Activated naive CD8-positive, alpha-beta T cell treated with anti-CD3 and anti-CD28 coated beads, Interleukin-2, amount 50 U/mL, for 16 hours (primary cell): Measurements from ENCODE around the gene HOXD8.

Experiments used
- DNase-seq: peaks from one replicate; pipeline ENCODE4 v3.0.0-alpha.2; 2020; ENCODE audit warnings: low read depth, low spot score

HOXD8 gene

DNA sequence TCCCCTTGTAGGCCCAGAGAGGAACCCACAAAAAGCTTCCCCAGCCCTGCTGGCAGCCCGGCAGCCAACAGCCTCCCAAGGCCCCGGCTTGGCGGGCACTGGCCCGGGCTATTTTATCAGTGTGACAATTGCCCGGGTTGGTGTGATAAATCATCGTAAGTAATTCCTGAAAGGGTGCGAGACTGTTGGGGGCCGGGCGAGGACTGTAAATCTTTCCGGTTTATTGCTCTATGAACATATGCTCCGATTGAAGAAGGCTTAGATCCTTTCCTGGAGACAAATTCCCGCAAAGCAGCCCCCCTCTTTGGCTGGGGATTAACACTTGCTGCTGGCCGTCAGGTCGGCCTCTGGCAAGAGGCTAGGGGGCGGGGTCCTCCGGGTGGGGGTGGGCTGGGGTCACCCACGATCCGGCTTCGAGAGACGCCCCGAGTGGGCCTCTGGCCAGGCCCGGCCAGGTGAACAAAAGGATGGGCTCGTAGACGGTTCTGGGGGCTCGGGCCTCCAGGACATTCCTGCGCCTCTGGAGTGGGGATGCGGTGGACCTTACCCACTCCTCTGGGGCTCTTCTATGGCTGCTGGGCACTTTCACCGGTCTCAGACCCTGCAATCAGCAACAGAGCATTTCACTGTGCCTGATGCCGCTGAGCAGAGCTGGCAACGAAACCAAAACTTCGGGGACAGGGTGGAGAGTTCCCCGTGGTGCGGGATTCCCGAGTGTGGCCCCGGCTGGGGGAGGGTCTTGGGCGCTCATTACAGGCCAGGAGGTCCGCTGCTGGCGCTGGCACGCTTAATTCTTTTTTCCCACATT is 29.6 kb downstream of the HOXD8 start:
- no peak for DNase-seq

DNA sequence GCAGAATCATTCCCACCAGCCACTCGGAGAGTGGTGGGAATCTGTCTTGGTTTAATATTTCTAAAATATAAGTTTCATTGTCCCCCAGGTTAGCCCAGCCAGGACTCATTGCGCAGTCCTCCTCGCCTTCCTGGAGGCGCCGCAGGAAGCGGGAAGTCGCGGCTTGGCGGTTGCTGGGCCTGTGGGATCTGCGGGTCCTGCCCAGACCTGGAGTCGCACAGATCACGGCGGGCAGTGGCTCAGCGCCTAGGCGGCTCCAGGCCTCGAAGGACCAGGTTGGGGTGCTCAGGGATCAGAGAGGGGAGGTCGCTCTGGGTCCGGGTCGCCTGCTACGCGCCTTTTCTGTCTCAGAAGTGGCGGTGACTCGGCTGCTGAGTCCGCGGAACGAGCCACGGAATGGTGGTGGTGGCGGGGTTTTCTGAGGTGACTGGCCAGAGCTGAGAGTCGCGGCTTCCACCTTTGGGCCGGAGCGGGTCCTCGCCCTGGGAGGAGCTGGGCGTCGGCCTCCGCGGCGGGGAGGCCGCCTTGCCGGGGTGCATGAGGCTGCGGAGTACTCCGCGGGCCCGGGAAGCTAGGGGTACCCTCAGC is 30.3 kb downstream of the HOXD8 start:
- DNase-seq, result no peak

DNA sequence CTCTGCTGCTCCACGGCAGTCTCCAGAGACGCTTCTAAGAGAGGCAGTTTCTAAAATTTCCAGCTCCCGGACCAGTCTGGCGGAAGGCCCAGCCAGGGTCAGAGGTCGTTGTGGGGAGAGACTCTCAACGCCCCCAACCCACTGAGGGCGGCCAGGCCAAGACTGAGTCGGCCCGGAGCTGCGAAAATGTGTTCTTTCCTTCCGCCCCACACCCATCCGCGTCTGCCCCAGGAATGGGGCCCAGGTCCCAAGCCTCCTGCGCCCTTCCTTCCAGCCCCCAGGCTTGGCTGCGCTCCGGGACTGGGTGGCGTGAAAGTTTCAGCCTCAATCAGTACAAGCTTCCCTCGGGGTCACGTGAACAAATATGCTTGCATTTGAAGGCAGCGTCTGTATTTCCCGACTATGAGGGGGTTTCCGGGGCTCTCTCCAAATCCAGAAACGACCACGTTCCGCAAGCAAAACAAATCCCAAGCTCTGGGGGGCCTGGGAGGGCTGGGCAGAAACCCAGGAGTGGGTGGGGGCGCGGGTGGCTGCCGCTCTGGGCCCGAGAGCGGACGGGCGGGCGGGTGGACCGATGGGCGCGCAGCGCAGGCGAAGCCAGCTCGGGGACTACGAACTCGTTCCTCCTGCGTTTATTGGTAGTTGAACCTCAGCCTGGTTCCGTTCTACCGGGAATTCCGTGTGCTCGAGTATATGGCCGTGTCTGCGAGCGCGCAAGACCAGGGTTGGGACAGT is 30.9 kb downstream of the HOXD8 start:
- no peak for DNase-seq

DNA sequence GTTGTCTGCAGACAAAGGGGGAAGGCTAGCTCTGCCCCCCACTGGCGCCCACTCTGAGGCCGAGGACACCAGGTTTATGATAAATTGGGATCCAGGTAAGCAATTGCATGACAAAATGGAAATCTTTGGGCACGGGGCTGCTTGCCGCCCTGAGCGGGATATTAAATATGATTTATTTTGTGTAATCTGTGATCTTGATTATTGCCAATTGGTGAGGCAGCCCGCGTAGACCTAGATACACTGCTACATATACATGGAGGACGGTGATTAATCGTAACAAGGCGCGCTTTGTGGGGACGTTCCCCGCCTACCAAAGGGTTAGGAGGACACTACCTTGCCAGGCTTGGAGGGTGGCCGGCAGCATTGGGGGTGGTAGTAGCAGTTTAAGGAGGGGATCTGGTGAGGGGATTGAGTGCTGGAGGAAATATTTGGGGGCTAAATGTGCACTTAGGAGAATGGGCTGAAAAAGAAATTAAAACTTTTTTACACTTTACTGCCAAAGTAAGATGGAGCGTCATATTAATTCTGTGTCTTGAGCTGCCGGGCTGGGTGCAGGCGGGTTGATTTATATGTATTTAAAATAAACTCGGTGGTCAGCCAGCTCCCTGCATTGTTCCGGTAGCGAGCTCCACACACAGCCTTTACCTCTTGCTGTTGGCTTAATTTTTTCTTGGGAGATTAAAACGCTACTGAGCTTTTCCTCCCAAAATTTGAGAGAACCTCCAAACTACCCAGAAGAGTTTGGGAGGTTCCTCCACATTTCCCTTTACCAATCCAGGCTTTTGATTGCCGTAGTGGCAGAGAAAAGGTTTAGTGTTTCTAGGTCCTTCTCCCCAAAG is 31.7 kb downstream of the HOXD8 start:
- DNase-seq, result no peak

DNA sequence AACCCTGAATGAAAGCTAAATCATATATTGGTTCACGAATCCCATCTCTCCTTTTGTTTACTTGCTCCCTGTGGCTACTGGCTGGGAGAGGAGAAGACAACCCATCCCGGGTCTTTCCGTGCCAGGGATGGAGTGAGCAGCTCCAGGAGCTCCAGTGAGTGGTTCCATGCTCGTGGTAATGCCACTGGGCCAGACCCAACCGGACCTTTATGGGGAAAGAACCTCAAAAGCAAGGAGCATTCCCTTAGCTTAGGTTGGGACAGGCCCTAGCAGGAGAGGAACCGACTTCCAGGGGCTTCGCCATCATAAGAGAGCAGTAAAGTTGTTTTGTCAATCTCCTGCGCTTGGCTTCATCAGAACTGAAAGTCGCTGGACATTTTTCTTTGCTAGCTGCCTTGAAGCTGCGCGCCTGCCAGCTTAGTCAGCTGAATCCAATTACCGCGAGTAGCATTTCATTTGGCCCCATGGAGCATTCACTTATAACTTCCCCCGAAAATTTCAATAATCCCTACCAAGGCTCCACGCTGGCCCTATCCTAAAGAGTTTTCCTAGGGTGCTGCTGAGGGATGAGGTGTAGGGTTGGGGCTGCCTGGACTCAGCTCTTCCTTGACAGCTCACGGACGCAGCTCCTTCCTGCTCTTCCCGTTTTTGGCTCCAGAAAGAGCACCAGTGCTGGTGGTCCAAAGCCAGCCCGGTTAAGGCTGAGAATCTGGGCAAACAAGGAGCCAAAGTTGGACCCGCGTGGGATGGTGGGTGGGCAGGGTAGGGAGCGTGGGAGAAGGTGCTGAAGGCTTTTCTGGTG is 32.5 kb downstream of the HOXD8 start:
- DNase-seq, result no peak

DNA sequence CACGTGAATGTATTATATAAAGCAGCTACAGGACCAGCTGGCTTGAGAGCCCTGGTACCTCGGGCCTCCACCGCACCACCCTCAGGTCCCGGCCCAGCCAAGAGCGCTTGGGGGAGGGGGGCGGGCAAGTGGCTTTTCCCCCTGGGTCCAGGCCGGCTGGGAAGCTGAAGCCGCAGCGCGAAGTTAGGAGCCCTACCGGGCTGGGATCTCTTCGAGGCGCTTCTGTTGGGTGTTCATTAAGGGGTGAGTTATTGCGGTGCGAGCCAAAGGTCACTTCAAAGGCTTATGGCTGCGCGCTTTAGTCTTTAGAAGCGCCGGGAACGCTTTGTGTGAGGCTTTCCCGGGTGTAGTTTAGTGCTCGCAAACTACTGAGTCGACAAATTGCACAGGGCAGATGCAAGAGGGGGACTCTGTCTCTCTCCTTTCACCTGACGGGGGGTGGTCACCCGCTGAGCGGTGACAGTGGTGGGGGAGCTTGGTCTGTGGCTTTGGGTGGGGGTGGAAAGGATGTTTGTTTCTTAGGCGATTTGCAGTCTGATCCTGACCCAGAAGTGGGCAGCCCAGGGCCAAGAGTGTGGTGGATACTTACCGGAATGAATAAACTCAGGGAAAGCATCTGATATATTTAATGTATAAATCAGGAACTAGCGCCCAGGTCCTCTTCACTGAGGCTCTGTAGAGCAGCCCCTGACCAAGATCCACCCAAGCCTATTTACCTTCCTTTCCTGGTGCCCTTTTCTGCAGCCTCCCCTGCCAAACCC is 33.6 kb downstream of the HOXD8 start:
- no peak for DNase-seq

DNA sequence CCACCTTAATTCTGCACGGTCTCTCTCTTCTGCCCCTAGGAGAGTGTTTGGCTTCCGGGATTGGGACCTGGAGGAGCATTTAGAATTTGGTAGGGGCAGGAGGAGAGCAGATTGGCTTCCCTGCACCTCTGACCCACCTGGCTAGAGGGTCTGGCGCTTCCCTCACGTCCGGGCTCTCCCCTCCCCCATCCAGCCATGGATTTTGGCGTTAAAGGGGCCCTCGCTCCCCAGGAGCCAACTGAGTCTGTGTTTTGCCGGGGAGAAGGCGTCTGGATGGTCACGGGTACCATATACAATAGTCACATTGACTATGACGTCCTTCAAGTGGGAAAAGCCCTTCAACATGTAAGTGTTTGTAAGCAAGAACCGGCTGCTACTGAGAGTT is 34.2 kb downstream of the HOXD8 start:
- DNase-seq, result no peak

DNA sequence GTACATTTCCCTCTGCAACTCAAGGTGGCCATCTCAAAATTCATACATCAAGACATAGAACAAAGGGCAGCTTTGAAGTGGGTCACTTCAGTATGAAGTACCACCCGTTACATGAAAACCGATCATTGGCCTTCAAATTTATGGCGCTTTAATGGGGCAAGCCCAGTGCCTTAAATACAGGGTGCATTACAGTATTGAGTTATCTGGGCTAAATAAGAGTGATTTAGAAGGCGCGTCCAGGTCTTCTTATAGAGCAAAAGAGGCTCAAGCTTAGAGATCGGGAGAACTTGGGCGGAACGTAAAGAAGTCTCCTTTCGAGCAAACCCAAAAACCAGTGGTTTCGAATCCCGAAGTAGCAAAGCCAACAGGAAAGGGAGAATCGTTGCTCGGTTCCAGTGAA is 34.7 kb downstream of the HOXD8 start:
- no peak for DNase-seq

DNA sequence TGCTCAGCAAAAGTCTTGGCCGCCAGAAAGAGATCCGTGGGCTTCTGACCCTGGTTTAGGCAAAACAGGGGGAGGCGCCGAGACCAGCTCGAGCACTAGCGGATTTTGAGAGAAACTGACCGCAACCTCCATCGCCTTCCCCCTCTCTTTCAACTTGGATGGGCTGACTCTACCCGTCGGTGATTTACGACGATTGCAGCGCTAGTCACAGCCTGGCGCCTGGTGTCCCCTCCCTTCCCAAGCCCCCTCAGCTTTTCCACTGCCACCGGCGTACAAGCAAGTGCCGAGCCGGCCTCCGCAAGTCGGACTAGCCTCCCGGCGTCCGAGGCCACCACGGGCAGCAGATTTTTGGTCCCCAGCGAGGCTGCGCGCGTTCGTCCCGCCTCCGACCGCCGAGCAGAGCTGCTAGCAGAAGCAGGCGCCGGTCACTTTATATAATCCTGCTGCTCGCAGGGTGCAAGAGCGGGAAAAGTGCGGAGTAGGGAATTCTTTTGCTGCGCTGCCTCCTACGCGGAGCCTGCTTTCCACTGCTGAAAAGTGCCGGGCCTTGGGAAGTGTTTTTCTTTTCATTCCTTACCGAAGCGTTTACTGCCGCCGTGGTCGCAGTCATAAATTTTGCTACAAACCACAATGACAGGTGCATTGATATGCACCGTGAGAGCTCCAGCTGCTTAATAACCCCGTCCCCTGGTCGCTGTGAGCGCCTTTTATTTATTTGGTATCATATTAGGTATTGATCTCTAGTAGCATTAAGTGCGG is 35.3 kb downstream of the HOXD8 start:
- no peak for DNase-seq

DNA sequence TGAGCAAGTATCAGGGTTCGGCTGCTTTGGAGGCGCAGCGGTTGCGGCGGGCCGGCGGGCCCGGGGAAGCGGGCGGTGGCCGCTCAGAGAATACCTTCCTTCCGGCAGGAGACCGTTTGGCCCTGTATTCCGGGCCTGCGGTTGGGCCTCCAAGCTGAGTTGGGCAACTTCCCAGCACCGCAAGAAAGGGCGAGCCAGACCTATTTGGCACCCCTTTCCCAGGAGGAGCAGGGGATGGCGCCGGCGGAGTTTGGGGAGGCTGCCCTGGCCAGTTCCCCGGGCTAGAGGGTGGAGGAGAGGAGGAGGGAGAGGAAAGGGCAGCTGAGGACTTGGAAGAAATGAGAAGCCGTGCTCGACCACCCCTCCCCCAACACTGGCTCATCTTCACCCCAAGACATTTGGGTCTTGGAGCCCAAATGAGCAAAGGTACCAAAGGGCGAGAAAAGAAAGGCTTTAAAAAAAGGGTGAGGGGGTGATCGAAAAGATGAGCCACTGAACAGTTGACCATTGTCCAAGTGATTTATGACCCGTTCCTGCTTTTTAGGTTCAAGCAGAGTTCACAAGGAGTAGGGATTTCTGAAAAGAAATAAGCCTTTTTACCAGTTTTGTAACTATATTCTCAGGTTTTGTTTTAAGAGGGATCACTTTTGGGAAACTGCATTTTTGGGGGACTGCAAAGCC is 36.0 kb downstream of the HOXD8 start:
- DNase-seq, result no peak

DNA sequence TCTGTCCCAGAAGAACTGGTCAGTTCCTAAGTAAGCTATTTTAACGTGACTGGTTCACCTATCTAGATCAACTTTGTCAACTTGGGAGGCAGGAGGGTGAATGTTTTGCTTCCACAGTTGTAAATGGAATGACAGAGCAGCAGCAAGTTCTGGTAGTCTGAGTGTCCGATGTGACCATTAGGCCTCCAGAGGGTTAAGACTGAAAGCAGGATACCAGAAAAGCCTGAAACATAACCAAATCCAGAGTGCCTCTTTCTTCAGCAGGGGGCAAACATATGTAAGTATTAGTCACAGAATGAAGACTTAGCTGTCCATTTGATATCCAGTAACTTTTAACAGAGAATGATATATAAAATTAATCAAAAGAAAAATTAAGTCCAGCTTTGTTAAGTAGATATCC is 36.8 kb downstream of the HOXD8 start:
- DNase-seq, result no peak

DNA sequence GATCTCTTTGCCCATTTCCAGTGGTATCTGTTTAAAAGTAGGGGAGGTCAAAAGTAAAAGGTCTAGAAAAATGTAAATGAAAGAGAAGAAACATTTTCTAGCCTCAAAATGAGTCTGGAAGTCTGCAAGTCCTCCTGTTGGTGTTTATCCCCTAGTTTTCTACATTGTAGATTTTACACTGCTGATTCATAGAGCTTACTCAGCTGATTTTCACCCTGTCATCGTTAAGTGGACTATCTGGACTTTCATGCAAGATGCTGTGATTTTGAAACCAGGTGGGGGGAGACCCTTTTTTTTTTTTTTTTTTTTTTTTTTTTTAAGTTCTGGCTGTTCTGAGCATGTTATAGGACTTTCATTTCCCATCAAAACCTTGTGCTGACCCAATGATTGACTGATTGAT is 37.9 kb downstream of the HOXD8 start:
- DNase-seq, result no peak

DNA sequence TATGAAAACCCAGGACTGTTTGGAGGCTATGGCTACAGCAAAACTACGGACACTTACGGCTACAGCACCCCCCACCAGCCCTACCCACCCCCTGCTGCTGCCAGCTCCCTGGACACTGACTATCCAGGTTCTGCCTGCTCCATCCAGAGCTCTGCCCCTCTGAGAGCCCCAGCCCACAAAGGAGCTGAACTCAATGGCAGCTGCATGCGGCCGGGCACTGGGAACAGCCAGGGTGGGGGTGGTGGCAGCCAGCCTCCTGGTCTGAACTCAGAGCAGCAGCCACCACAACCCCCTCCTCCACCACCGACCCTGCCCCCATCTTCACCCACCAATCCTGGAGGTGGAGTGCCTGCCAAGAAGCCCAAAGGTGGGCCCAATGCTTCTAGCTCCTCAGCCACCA is 39.7 kb downstream of the HOXD8 start:
- DNase-seq, result no peak

DNA sequence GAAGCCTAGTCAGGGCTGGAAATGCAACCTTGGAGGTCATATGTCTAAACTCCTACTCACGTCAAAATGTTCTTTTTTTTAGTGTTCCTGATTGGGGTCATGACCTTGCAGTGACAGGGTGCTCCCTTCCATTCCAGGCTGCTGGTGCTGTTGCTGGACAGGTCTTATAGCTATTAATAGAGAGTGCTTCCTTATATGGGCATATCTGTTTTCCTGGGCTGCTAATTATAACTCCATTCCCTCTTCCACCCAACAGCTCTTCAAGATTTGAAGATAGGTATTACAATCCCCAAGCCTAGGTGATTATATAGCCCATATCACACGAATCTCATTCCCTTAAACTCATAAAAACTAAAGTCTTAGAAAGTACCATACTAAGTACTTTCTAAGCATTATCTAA is 40.2 kb downstream of the HOXD8 start:
- DNase-seq, result no peak

DNA sequence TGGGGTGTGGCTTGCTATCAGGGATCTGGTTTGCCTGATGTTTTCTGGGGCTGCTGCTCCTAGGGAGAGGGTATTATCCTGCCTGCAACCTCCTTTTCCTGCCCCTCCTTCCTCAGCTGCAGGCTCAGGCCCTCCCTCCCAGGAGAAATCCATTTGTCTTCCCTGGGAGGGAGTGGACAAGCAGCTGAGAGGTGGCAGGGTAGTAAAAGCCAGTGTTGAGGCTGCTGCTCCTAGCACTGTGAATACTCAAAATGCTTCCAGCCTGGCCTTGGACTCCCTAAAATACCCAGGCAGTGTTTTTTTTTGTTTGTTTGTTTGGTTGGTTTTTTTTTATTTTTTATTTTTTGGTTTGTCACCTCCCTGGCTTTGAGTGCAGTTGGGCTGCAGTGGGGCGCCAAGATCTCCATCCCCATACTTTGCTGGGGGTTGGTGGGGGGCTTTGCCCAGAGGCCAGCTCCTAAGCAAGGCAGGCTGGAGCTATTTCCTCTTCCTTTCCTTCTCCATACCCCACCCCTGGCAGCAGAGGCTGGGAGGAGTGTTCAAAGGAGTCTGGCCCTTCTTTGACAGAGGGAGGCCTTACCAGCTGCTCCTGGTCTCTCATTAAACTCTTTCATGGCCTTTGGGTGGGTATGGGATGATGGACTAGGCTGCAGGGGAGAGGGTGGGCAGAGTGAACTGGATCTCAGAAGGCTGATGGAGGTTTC is 41.2 kb downstream of the HOXD8 start:
- no peak for DNase-seq

DNA sequence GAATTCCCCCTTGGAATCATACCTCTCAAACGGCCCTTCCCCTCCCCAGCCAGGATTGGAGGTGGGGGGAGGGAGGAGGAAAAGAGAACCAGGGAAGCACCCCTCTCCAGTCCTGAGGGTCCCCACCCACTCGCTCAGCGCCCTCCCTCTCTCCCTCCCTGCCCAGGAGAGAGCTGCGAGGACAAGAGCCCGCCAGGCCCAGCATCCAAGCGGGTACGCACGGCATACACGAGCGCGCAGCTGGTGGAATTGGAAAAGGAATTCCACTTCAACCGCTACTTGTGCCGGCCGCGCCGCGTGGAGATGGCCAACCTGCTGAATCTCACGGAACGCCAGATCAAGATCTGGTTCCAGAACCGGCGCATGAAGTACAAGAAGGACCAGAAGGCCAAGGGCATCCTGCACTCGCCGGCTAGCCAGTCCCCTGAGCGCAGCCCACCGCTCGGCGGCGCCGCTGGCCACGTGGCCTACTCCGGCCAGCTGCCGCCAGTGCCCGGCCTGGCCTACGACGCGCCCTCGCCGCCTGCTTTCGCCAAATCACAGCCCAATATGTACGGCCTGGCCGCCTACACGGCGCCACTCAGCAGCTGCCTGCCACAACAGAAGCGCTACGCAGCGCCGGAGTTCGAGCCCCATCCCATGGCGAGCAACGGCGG is 42.0 kb downstream of the HOXD8 start:
- no peak for DNase-seq

DNA sequence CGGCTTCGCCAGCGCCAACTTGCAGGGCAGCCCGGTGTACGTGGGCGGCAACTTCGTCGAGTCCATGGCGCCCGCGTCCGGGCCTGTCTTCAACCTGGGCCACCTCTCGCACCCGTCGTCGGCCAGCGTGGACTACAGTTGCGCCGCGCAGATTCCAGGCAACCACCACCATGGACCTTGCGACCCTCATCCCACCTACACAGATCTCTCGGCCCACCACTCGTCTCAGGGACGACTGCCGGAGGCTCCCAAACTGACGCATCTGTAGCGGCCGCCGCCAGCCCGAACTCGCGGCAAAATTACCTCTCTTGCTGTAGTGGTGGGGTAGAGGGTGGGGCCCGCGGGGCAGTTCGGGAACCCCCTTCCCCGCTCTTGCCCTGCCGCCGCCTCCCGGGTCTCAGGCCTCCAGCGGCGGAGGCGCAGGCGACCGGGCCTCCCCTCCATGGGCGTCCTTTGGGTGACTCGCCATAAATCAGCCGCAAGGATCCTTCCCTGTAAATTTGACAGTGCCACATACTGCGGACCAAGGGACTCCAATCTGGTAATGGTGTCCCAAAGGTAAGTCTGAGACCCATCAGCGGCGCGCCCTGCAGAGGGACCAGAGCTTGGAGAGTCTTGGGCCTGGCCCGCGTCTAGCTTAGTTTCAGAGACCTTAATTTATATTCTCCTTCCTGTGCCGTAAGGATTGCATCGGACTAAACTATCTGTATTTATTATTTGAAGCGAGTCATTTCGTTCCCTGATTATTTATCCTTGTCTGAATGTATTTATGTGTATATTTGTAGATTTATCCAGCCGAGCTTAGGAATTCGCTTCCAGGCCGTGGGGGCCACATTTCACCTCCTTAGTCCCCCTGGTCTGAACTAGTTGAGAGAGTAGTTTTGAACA is 42.7 kb downstream of the HOXD8 start:
- no peak for DNase-seq
